Common myeloid progenitor, CD34-positive (primary cell): ENCODE data around the gene SGSH.

Experiments
- CTCF ChIA-PET: fragments of 350-600 bp; sonication (Branson Sonifier 250); formaldehyde crosslinking; loops from one replicate; lab custom pipeline; 2021; ENCODE audit warnings: antibody characterized with exemption; lab: Charles Lee
- POLR2A ChIA-PET: fragments of 350-600 bp; sonication (Branson Sonifier 250); formaldehyde crosslinking; loops from one replicate; lab custom pipeline; 2021; ENCODE audit warnings: antibody characterized with exemption; lab: Charles Lee
- DNase-seq, 3 donors: peaks; one replicate each; pipeline versions ENCODE4 v3.0.0 to v3.0.0-alpha.2; 2013
- H3K27ac ChIP-seq, 2 experiments: 1 replicate in 1 of 2; 2 replicates in 1 of 2; pipeline ENCODE4 v1.7.0; 2013; ENCODE audit warnings: inconsistent platforms in 2 of 2, low read length in 2 of 2, mild to moderate bottlenecking in 2 of 2, low read depth in 1 of 2, moderate library complexity in 1 of 2; ENCODE audit not compliant: severe bottlenecking in 2 of 2, insufficient read depth in 1 of 2, poor library complexity in 1 of 2
- H3K27me3 ChIP-seq, 5 experiments: replicated peaks in 2 of 5; 1 replicate in 3 of 5; 2 replicates in 2 of 5; pipeline versions ENCODE4 v1.6.1 to v1.7.0; 2013; ENCODE audit warnings: low read length in 4 of 5, mild to moderate bottlenecking in 2 of 5, moderate library complexity in 2 of 5, inconsistent platforms in 1 of 5; ENCODE audit not compliant: insufficient read depth in 5 of 5, control insufficient read depth in 4 of 5
- H3K36me3 ChIP-seq, 4 experiments: 1 replicate in 2 of 4; 2 replicates in 2 of 4; pipeline versions ENCODE4 v1.6.1 to v1.7.0; 2013; ENCODE audit warnings: low read length in 3 of 4, control low read depth in 1 of 4, mild to moderate bottlenecking in 1 of 4; ENCODE audit not compliant: control insufficient read depth in 4 of 4, insufficient read depth in 4 of 4
- H3K4me1 ChIP-seq, 4 experiments: 1 replicate in 3 of 4; 2 replicates in 1 of 4; pipeline versions ENCODE4 v1.6.1 to v1.7.1; 2013; ENCODE audit warnings: low read length in 3 of 4, mild to moderate bottlenecking in 3 of 4, control low read depth in 1 of 4, inconsistent platforms in 1 of 4, moderate library complexity in 1 of 4; ENCODE audit not compliant: control insufficient read depth in 4 of 4, insufficient read depth in 4 of 4; ENCODE audit errors: control extremely low read depth in 1 of 4
- H3K4me3 ChIP-seq, 7 experiments: 1 replicate in 4 of 7; 2 replicates in 3 of 7; pipeline versions ENCODE4 v1.5.1 to v1.7.0; 2013; ENCODE audit warnings: mild to moderate bottlenecking in 7 of 7, low read length in 6 of 7, moderate library complexity in 6 of 7, inconsistent platforms in 2 of 7, low read depth in 2 of 7, control low read depth in 1 of 7; ENCODE audit not compliant: insufficient read depth in 4 of 7, control insufficient read depth in 1 of 7; ENCODE audit errors: extremely low read depth in 1 of 7
- H3K9me3 ChIP-seq, 5 experiments: 1 replicate in 4 of 5; 2 replicates in 1 of 5; pipeline versions ENCODE4 v1.6.1 to v1.7.1; 2013; ENCODE audit warnings: low read length in 4 of 5, mild to moderate bottlenecking in 2 of 5, inconsistent platforms in 1 of 5, low read depth in 1 of 5, moderate library complexity in 1 of 5; ENCODE audit not compliant: control insufficient read depth in 4 of 5, insufficient read depth in 2 of 5; ENCODE audit errors: control extremely low read depth in 1 of 5
- WGBS: methylation state at CpG from one replicate; pipeline ENCODE4 v1.1.5; 2013; ENCODE audit not compliant: insufficient coverage; 5-methylcytosine and 5-hydroxymethylcytosine counted together

The SGSH gene

DNA sequence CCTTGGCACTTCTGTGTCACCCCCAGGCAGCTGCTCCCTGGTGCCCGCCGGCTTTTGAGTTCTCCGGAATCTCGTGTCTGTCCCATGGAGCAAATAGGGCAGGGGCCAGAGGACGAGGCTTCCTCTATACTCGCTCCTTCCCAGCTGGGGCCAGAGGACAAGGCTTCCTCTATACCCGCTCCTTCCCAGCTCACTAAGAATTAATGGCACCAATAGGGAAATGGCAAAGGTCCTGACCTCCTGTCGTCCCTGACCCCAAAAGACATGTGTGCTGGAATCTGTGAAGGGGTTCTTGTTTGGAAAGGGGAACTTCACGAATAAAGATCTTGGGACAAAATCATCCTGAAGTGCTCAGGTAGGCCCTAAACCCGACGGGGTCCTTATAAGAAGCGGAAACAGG is 7.6 kb downstream of the SGSH start:
- no peaks in the 10 kb centered on the region for H3K9me3 ChIP-seq
- no peak overlapping the region for H3K4me3 ChIP-seq
- no peak for DNase-seq
- peaks cover 0 to 21% (median 7%) of the 10 kb centered on the region in 4 experiments for H3K4me1 ChIP-seq
- CTCF ChIA-PET: interaction anchor here (1.0 kb wide), 1 partner anchor 12 kb away, joined by 3 read pairs; no protein-coding TSS in a partner anchor
- no peak overlapping the region for H3K27ac ChIP-seq
- POLR2A ChIA-PET: no interaction called here
- 92% methylated on average over 10 of the region's 12 CpGs for WGBS
- peaks cover 0 to 7% (median 0%) of the 10 kb centered on the region in 4 experiments for H3K36me3 ChIP-seq
- peaks cover 0 to 72% (median 11%) of the 10 kb centered on the region in 5 experiments for H3K27me3 ChIP-seq

DNA sequence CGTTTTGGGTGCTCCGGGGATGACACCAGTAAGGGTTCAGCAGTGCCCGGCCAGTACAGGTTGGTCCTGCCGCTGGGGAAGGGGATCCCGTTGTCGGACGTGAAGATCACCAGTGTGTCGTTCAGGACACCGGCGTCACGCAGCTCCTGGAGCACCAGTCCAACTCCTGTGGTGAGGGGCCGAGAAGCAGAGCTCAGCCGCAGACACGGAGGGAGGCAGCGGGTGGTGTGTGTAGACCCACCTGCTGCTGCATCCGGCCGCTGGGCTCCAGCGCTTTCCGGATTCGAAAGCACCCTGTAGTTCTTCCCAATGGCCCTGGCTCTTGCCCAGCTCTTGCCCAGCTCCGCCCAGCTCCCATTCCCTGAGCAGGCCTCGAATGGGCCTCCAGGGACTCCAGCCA is 8.0 kb downstream of the SGSH start:
- no peak overlapping the region for H3K27ac ChIP-seq
- POLR2A ChIA-PET: no interaction called here
- no peaks in the 10 kb centered on the region for H3K9me3 ChIP-seq
- H3K27me3 ChIP-seq: peaks cover 0 to 68% (median 7%) of the 10 kb centered on the region in 5 experiments
- CTCF ChIA-PET: interaction anchor here (1.0 kb wide), 1 partner anchor 12 kb away, joined by 3 read pairs; no protein-coding TSS in a partner anchor
- no peak for DNase-seq
- peaks cover 0 to 21% (median 7%) of the 10 kb centered on the region in 4 experiments for H3K4me1 ChIP-seq
- H3K4me3 ChIP-seq: no peak overlapping the region
- 96% methylated on average over 21 of the region's 22 CpGs for WGBS
- peaks cover 0 to 7% (median 0%) of the 10 kb centered on the region in 4 experiments for H3K36me3 ChIP-seq

DNA sequence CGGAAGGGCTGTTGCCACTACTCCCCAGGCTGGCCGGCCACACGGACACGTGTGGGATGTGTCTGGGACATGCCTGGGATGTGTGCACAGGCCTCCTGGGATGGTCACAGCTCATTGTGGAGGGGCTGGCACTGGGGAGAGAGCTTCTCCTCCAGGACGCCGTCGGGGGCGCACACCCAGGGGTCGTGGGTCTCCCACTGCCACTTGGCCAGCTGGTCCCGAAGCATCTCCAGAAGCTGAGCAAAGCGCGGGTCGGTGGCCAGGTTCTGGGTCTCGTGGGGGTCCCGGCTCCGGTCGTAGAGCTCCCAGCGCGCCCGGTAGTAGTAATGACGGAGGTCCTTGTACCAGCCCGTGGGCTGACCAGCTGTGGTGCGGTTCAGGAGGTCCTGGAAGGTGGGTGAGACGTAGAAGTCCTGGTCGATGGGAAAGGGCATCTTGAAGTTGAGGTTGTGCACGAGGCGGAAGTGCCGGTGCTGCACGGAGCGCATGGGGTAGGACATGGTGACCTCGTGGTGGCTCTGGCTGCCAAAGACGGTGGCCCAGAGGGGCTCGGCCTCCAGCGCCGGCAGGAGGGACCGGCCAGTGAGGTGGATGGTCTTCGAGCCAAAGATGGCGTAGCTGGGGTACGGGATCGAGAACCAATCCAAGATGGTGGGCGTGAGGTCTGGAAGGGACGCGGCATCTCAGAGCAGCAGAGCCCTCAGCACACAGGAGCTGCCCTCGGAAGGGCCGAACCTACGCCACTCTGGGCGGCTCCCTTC is 9.6 kb downstream of the SGSH start:
- ChIA-PET CTCF (interaction anchor here (0.9 to 1.3 kb wide), 3 partner anchors 9 to 17 kb away, joined by 3 read pairs; no protein-coding TSS in a partner anchor), POLR2A (no interaction called here)
- DNase-seq: no peak
- Histone ChIP-seq H3K27ac (no peak overlapping the region), H3K36me3 (peaks cover 0 to 7% (median 0%) of the 10 kb centered on the region in 4 experiments), H3K9me3 (no peaks in the 10 kb centered on the region), H3K27me3 (peaks cover 0 to 52% (median 0%) of the 10 kb centered on the region in 5 experiments), H3K4me1 (peaks cover 0 to 21% (median 7%) of the 10 kb centered on the region in 4 experiments), H3K4me3 (no peak overlapping the region)
- WGBS: 95% methylated on average over 46 of the region's 47 CpGs

DNA sequence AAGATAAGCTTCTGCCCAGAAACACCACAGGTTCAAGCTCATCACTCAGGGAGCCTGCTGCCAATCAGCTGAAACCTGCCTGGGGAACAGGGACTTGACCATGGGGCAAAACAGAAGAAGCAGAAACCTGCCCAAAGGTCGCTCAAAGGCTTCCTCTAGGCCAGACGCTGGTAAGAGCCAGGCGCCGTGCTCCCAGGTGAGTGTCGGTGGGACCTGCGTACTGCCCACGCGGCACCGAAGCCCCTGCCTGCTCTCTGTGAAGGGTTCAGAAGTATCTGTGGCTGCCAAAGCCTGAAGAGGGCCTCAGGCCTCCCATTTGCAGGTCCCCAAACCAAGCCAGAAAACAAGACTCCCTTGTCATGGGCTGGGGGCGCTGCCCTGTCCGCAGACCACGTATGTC is 10.4 kb downstream of the SGSH start:
- POLR2A ChIA-PET: no interaction called here

GRCh38 chr17:80208050-80208449 is 12.1 kb downstream of the SGSH start:
- Histone ChIP-seq H3K36me3 (peaks cover 0 to 7% (median 0%) of the 10 kb centered on the region in 4 experiments), H3K4me3 (no peak overlapping the region), H3K27ac (no peak overlapping the region), H3K9me3 (no peaks in the 10 kb centered on the region), H3K27me3 (peaks cover 0 to 37% (median 0%) of the 10 kb centered on the region in 5 experiments), H3K4me1 (peaks cover 0 to 7% (median under 1%) of the 10 kb centered on the region in 4 experiments)
- no peak for DNase-seq
- ChIA-PET POLR2A (no interaction called here), CTCF (interaction anchor here (3.5 kb wide), 1 partner anchor 12 kb away, joined by 13 read pairs; no protein-coding TSS in a partner anchor)
- over 99% methylated on average over 16 of the region's 16 CpGs for WGBS

More for the DNA sequence above, 10.4 kb downstream of the SGSH start:
- no peak overlapping the region for H3K4me3 ChIP-seq
- no peak for DNase-seq
- peaks cover 0 to 47% (median 0%) of the 10 kb centered on the region in 5 experiments for H3K27me3 ChIP-seq
- H3K4me1 ChIP-seq: peaks cover 0 to 21% (median 7%) of the 10 kb centered on the region in 4 experiments
- H3K9me3 ChIP-seq: no peaks in the 10 kb centered on the region
- WGBS: 90% methylated on average over 12 of the region's 12 CpGs
- H3K27ac ChIP-seq: no peak overlapping the region
- CTCF ChIA-PET: no interaction called here
- H3K36me3 ChIP-seq: peaks cover 0 to 7% (median 0%) of the 10 kb centered on the region in 4 experiments

GRCh38 chr17:80205811-80206210 is 14.3 kb downstream of the SGSH start:
- no peaks in the 10 kb centered on the region for H3K36me3 ChIP-seq
- ChIA-PET POLR2A (interaction anchor here (0.9 kb wide), 1 partner anchor 14 kb away, joined by 3 read pairs; no protein-coding TSS in a partner anchor), CTCF (interaction anchor here (3.5 kb wide), 1 partner anchor 9 kb away, joined by 13 read pairs; no protein-coding TSS in a partner anchor)
- no peak overlapping the region for H3K4me3 ChIP-seq
- no peaks in the 10 kb centered on the region for H3K9me3 ChIP-seq
- WGBS: 95% methylated on average over 13 of the region's 13 CpGs
- no peaks in the 10 kb centered on the region for H3K4me1 ChIP-seq
- H3K27ac ChIP-seq: no peak overlapping the region
- no peak for DNase-seq
- H3K27me3 ChIP-seq: peaks cover 0 to 25% (median 0%) of the 10 kb centered on the region in 5 experiments
